Hepatocyte (in vitro differentiated cells): Measurements from ENCODE around the gene SPIB.
"Not testable (repeated sequence)": the region's sequence is repeated elsewhere in the genome, so short reads cannot be mapped to it uniquely, and the experiment has no call there.

ENCODE experiments used
- EZH2 ChIP-seq: fragments of 200-600 bp; sonication (generic); IDR thresholded peaks from 2 replicates; pipeline ENCODE4 v1.6.1; 2016; ENCODE audit warnings: antibody characterized with exemption, mild to moderate bottlenecking, borderline replicate concordance
- EZH2phosphoT487 ChIP-seq: fragments of 200-600 bp; sonication (generic); IDR thresholded peaks from one replicate; pipeline ENCODE4 v1.6.1; 2018; ENCODE audit warnings: antibody characterized with exemption, mild to moderate bottlenecking, low read depth, moderate library complexity; ENCODE audit not compliant: unreplicated experiment, severe bottlenecking
- TF ChIP-seq, protein P1 (sequence below): fragments of 200-600 bp; sonication (generic); IDR thresholded peaks from 2 replicates; pipeline ENCODE4 v1.5.1; 2016; ENCODE audit warnings: antibody characterized with exemption, mild to moderate bottlenecking; ENCODE audit not compliant: poor library complexity

DNA sequence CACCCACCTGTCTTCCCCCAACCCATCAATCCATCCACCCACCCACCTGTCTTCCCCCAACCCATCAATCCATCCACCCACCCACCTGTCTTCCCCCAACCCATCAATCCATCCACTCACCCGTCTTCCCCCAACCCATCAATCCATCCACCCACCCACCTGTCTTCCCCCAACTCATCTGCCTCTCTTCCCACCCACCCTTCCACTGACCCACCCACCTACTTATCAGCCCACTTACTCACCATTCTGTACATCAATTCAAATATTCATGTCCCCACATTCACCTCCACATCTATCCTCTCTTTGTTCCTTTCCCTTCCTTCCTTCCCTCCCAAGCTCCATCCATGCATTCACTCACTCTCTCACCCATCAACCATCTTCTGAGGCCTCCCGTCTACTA, 20.4 kb downstream of the SPIB start:
- TF ChIP-seq, protein P1, sequence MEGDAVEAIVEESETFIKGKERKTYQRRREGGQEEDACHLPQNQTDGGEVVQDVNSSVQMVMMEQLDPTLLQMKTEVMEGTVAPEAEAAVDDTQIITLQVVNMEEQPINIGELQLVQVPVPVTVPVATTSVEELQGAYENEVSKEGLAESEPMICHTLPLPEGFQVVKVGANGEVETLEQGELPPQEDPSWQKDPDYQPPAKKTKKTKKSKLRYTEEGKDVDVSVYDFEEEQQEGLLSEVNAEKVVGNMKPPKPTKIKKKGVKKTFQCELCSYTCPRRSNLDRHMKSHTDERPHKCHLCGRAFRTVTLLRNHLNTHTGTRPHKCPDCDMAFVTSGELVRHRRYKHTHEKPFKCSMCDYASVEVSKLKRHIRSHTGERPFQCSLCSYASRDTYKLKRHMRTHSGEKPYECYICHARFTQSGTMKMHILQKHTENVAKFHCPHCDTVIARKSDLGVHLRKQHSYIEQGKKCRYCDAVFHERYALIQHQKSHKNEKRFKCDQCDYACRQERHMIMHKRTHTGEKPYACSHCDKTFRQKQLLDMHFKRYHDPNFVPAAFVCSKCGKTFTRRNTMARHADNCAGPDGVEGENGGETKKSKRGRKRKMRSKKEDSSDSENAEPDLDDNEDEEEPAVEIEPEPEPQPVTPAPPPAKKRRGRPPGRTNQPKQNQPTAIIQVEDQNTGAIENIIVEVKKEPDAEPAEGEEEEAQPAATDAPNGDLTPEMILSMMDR = not testable (repeated sequence)
- TF ChIP-seq EZH2, EZH2phosphoT487: not testable (repeated sequence)
